ENCODE data around the gene PBLD.

DNA sequence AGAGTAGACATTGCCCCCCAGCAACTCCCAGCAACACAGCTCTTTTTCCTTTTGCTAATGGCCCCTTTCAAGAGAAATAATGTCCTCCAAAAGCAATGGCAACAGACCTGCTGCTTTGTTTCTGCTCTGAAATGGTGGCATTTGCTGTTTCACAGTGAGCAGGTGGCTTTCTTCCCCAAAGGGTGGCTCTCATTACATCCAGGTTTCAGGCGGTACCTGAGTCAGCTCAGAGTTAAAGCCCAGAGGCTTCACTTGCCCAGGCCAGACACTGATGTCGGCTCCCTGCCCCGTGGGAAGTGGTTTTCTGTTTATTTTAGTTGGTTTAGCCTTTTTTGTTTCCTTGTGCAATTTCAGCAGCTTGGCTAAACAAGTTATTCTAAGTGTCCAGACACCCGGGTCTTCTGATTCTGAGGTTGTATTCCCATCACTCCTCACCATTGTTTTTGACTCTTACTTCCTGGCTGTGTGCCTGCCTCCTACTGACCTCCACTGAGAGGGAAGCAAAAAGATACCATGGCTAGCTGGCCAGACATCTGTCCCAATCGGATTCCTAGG, 93.1 kb downstream of the PBLD start:
- TF ChIP-seq, protein P1, sequence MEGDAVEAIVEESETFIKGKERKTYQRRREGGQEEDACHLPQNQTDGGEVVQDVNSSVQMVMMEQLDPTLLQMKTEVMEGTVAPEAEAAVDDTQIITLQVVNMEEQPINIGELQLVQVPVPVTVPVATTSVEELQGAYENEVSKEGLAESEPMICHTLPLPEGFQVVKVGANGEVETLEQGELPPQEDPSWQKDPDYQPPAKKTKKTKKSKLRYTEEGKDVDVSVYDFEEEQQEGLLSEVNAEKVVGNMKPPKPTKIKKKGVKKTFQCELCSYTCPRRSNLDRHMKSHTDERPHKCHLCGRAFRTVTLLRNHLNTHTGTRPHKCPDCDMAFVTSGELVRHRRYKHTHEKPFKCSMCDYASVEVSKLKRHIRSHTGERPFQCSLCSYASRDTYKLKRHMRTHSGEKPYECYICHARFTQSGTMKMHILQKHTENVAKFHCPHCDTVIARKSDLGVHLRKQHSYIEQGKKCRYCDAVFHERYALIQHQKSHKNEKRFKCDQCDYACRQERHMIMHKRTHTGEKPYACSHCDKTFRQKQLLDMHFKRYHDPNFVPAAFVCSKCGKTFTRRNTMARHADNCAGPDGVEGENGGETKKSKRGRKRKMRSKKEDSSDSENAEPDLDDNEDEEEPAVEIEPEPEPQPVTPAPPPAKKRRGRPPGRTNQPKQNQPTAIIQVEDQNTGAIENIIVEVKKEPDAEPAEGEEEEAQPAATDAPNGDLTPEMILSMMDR (IDR thresholded peaks at IDR 0.05) = no peak
- TF ChIP-seq POLR2A (IDR thresholded peaks at IDR 0.05) = no peak
